Measurements from ENCODE around the gene MAPT.
"Not testable (repeated sequence)": the region's sequence is repeated elsewhere in the genome, so short reads cannot be mapped to it uniquely, and the experiment has no call there.

Gene MAPT

GRCh38 chr17:45900723-45901415 lies 6.5 kb downstream of the MAPT start:
- no peak for DNase-seq (ENCODE audit: low spot score)

GRCh38 chr17:45902892-45903346 lies 8.6 kb downstream of the MAPT start:
- no peak for DNase-seq (ENCODE audit: low spot score)

- no peak for DNase-seq (ENCODE audit: low spot score)
These were observed 10.5 kb downstream of the MAPT start for GRCh38 chr17:45904866-45905265.

- no peak for DNase-seq (ENCODE audit: low spot score)
These were observed 11.5 kb downstream of the MAPT start for GRCh38 chr17:45905814-45906213.

DNA sequence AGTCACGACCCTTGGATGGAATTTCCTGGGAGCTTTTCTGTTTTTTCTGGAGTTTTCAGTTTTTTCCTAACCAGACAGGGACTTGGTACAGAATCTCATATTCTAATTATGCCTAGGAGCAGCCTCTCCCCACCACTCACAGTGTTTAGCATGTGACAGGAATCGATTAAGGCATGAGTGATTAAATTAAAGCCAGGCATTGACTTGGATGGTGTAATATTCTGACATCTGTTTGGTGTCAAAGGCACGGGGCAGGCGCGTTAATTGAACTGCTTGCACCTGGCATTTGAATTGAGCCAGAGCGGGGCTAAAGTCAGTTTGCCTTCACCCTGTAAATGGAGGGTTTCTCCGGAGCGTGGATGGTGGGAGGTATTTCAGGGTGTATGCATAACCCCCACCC lies 11.9 kb downstream of the MAPT start:
- no peak for DNase-seq (ENCODE audit: low spot score)

GRCh38 chr17:45906927-45907622 lies 12.7 kb downstream of the MAPT start:
- DNase-seq (ENCODE audit: low spot score): no peak

DNA sequence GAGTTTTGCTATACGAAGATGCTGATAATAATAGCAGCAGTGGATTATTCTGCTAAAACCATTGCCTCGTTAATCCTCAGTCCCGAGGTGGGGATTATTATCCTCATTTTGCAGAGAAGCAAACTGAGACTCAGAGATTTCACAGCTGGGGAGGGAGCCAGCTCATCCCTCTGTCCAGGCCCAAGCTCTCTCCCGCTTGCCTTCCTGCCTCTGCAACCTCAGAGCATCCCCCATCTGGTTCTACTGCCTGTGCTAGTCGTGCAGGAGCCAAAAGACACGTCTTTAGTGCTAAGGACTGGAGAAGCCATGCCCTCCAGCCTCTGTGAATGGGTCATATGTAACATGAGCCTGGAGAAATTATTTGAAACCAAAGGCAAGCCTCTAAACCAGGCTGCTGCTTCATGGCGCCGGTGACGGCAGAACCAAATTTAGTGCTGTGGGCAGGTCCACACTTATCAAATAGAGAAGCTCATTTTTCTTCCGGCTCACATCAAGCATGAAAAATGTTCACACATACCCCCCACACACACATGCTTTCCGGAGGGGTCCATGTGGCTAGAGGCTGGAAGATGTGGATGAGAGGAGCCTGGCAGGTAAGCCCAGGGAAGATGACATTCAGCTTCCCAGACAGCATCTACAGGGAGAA lies 13.5 kb downstream of the MAPT start:
- no peak for DNase-seq (ENCODE audit: low spot score)

GRCh38 chr17:45908460-45908859 lies 14.1 kb downstream of the MAPT start:
- no peak for DNase-seq (ENCODE audit: low spot score)

- no peak for DNase-seq (ENCODE audit: low spot score)
These were observed 14.6 kb downstream of the MAPT start for GRCh38 chr17:45908935-45909334.

- no peak for DNase-seq (ENCODE audit: low spot score)
These were observed 16.3 kb downstream of the MAPT start for GRCh38 chr17:45910667-45911066.

GRCh38 chr17:45912319-45912718 lies 18.0 kb downstream of the MAPT start:
- no peak for DNase-seq (ENCODE audit: low spot score)

DNA sequence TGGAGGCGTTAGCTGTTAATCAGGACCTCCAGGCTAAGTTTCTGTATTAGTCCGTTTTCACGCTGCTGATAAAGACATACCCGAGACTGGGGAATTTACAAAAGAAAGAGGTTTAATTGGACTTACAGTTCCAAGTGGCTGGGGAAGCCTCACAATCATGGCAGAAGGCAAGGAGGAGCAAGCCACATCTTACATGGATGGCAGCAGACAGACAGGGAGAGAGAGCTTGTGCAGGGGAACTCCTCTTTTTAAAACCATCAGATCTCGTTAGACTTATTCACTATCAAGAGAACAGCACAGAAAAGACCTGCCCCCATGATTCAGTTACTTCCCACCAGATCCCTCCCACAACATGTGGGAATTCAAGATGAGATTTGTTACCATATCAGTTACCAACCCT lies 18.7 kb downstream of the MAPT start:
- DNase-seq (ENCODE audit: low spot score): not testable (repeated sequence)

DNA sequence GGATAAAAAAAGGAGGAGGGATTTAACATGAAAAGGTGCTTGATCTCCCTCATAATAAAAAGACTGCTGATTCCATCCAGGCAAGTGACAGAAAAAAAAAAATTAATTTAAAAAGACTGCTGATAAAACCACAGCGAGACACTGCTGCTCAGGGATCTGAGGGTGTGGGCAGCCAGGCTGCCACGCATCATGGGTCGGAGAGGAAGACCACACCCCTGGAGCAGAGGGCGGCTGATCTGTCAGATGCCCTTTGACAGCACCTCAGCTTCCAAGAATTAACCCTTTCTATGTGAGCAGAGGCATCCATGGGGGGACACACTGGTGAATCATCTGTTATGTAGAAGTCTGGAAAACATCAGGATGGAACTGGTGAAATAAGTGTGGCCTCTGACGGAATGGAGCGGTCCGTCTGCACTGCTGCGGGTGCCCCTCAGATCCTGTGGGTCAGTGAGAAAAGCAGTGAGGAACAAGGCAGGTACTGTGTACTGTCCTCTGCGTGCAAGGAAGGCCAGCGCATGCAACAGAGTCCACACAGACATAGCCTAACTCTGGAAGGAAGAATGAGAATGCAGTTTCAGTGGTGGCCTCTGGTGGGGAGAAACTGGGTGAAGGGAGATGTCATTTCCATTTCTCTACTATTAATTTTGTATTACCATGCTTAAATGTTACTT lies 19.8 kb downstream of the MAPT start:
- DNase-seq (ENCODE audit: low spot score): no peak

- no peak for DNase-seq (ENCODE audit: low spot score)
These were observed 20.9 kb downstream of the MAPT start for GRCh38 chr17:45915263-45915662.

GRCh38 chr17:45917081-45917480 lies 22.7 kb downstream of the MAPT start:
- DNase-seq (ENCODE audit: low spot score): no peak

- no peak for DNase-seq (ENCODE audit: low spot score)
These were observed 23.9 kb downstream of the MAPT start for GRCh38 chr17:45918241-45918745.

- DNase-seq (ENCODE audit: low spot score): no peak
These were observed 24.8 kb downstream of the MAPT start for GRCh38 chr17:45919136-45919535.

GRCh38 chr17:45920083-45920482 lies 25.7 kb downstream of the MAPT start:
- no peak for DNase-seq (ENCODE audit: low spot score)

DNA sequence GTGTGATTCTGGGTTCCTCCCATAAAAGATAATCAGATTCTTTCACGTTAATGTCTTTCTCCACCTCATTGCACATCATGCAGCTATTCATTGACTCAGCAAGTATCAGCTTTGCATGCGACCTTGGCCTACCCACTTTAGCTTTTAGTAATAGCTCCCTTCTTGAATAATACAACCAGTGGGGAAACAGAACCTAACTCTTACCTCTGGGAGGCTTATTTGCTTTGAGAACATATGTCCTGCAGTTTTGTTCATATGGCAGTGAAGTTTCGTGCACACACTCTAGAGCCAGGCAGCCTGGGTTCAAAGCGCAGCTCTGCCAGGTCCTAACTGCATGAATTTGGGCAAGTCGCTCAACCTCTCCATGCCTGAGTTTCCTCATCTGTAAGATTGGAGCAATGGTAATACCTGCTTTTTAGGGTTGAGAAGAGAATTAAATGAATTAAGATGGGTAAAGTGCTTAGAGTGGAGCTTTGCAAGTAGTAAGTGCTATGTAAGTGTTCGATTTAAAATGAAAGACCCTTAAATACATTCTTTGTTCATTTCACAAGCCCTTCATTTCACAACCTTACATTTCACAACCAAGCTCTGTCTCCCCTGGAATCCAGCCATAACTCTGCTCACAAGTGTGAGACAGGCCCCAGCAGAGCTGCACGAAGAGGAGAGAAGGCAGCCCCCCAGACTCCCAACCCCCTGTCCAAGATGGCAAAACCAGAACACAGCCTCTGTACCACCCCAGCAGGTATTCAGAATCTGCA lies 29.3 kb downstream of the MAPT start:
- DNase-seq (ENCODE audit: low spot score): no peak

- DNase-seq (ENCODE audit: low spot score): no peak
These were observed 30.0 kb downstream of the MAPT start for GRCh38 chr17:45924332-45924820.

DNA sequence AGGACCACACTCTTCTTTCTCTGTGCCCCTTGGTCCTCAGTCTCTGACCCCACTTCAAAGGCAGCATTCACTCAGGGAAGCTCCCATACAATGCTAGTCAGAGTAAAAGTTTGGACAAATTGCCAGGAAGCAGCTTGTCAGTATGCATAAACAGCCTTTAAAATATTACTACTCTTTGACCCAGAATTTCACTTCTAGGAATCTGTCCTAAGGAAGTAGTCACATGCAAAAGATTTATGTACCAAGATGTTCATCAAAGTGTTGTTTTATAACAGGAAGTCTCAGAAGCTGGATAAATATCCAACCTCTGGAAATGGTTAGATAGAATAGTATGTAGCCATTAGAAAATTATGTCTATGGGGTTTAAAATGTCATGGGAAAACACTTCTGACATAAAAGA lies 31.0 kb downstream of the MAPT start:
- no peak for DNase-seq (ENCODE audit: low spot score)

GRCh38 chr17:45927247-45927646 lies 32.9 kb downstream of the MAPT start:
- no peak for DNase-seq (ENCODE audit: low spot score)

All from SW480 (cell line).